HG02938 (cell line): ENCODE results near the gene GOLPH3.
"Not testable (repeated sequence)": the region's sequence is repeated elsewhere in the genome, so short reads cannot be mapped to it uniquely, and the experiment has no call there.

Experiments
- ATAC-seq: cut with Tn5 transposase; IDR thresholded peaks from one replicate; pipeline ENCODE4 v1.9.1; 2021; ENCODE audit warnings: mild to moderate bottlenecking, moderate library complexity; ENCODE audit not compliant: unreplicated experiment

GOLPH3 gene

DNA sequence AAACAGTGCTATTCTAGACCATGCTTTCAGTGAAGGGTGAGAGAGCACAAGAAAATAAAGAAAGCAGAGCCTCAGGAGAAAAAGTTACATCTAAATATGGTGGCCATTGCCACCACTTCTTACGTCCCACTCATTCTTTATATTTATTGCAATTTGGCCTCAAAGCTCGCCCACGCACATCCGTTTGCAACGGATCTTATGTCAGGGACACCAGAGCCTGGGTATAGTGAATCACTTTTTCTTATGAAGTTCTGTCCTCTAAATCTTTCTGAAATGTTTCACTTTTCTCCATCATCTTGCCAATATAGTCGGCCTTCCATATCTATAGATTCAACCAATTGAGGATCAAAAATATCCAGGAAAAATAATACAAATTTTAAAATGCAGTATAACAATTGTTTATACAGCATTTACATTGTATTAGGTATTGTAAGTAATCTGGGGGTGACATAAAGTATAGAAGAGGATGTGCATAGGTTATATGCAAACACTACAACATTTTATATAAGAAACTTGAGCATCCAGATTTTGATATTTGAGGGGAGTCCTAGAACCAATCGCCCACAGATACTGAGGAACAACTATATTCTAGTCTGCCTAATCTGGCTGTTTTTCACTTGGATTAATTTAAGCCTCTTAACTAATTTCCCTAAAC is 35.2 kb downstream of the GOLPH3 start:
- ATAC-seq: no peak

DNA sequence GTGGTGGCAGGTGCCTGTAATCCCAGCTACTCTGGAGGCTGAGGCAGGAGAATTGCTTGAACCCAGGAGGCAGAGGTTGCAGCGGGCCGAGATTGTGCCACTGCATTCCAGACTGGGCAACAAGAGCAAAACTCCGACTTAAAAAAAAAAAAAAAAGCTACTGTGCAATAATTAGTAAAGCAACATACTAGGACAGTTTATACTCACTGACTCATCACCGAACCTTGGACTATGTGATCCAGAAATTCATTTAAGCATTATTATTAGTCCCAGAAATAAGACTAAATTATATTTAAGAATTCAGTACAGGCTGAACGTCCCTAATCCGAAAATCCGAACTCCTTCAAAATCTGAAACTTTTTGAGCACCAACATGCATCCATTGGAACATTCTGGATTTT is 37.8 kb downstream of the GOLPH3 start:
- ATAC-seq: no peak

DNA sequence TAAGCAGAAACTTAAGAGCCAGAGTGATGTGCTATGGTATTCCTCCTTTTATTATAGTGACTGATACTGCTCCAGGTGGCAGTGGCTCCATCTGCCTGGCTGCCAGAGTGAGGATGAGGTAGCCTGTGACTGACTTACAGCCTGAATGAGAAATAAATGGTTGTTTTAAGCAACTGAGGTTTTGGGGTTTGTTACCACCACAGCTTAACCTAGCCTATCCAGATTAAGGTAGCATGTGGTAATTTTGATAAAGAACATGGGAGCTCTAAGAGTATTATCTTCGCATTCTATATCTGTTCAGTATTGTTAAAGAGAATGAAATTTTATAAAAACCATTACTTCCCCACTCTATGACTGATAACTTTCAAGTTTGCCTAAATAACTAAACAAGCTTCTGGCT is 39.0 kb downstream of the GOLPH3 start:
- no peak for ATAC-seq

DNA sequence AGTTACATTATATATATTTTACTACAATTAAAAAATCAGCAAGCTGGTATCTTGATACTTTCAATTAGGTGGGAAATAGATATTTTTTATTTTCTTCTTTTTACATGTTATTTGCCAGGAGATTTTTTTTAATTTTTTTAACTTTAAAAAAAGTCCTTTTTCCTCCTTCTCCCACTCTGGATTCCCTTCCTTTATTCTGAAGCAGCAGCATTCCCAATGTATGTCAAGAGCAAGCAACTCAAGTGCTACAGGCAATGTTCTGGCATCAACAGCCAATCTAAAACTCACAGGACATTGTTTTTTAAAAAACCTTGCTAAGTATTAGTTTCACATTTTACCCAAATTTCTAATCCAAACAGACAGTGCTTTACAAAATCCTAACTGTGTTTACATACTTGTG is 41.4 kb downstream of the GOLPH3 start:
- no peak for ATAC-seq

DNA sequence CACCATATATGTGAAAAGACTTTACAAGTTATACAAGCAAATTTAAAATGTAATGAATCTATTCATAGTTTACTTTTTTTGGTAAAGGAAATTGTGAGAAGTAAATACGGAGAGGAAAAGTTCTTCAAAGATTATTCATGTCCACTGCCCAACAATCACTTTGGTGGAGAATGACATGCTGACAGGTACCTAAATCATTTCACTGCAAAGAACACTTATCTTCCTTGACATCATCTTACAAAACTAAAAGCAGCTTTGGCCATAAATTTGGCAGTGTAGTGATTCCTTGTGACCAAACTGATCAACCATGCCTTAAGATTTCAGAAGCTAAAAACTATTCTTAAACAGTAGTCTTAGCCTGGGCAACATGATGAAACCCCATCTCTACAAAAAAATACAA is 42.5 kb downstream of the GOLPH3 start:
- no peak for ATAC-seq

DNA sequence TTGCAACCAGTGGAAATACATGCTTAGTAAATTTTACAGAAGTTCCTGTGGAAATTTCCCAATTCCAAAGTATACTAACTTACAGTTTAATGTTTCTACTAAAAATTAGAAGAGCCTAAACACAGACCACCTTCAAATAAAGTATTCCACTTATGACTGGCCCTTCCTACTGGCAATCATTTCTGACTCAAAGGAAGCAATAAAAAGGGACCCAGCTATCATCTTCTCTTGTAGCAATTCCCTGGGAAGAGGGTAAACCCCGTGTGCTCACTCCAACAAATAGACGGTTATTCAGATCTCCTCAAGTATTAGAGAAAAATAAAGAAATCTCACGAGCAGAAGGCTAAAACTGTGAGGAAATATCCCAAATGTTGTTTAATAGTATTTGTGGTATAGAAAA is 43.3 kb downstream of the GOLPH3 start:
- ATAC-seq: no peak

DNA sequence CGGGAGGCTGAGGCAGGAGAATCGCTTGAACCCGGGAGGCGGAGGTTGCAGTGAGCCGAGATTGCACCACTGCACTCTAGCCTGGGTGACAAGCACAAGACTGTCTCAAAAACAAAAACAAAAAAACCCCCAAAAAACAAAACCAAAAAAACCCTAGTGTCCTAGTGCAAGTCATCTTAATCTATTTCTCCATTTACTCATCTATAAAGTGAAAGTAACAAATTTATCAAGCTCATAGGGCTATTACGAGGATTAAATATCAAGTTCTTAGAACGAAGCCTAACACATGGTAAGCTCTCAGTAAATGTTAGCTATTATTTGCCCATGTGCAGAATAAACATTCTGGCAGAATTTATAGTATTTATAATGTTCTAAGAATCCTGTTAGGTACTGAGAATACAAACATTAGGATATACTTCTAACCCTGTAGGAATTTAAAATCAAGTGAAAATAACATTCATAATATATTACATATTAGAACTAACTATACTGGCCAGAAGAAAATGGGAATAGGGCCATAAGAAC is 45.0 kb downstream of the GOLPH3 start:
- no peak for ATAC-seq

DNA sequence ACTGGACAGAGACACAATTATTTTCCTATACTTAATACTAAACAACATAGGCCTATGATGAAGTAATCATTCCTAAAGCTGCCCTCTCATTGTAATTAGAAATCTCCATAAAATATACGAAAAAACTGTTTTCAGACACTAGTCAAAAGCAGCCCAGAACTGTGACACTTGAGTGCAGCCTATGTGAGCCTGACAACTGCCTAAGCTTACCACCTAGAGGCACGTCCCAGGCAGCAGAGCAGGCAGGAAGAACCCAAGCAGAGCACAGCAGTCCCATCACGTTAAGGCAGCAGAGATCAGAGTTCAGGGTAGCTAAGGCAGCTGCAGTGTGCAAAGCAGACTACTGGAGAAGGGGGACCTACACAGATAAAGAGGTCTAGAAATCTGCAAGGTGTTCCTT is 46.4 kb downstream of the GOLPH3 start:
- ATAC-seq: no peak

DNA sequence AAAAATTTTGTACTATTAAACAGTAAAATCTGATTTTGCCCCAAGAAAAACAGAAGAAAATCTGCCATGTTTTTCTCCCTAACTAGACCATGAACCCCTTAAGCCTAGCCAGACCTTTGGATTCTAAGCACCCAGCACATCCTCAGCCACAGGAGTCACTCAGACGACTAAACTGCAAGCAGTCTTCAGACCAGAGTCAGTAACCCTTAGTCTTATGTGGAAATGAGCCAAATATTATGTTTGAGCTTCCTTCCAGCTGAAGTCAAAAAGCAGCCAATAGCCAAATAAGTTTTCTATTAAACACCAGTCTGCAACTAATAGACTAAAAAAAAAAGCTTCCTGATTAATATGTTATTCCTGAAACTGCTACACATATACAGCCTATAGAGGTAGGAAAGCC is 47.4 kb downstream of the GOLPH3 start:
- ATAC-seq: no peak

DNA sequence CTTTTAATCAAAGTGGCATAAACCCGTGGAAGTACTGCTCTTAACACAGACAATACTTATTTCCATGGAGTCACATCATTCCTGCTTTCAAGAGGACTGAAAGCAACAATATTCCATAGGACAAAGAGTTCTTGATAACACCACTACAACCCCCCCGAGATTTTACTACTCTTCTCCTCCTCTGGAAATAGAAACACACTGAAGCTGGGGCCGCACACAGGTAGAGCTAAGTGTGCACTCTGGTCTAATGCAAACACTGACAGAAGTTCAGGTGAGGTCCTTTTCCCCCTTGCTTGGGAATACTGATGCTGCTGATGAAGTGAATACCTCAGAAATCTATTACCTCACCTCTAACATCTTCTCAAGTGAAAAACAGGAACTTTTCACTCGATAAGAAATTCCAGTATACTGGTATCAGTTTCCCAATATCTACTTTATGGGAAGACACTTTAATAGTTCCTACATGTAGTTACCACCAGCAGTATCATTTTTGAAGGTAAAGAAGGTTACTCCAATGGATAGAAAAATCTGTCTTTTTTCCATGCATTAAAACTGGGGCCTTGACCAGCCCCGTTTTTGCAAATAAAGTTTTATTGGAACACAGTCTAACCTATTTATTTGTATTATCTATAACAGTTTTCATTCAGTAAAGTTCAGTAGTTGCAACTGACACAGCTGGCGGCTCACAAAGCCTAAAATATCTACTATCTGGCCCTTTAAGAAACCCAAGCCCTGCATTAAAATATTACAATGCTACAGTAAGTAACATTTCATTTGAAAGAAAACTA is 50.0 kb downstream of the GOLPH3 start:
- ATAC-seq: no peak

DNA sequence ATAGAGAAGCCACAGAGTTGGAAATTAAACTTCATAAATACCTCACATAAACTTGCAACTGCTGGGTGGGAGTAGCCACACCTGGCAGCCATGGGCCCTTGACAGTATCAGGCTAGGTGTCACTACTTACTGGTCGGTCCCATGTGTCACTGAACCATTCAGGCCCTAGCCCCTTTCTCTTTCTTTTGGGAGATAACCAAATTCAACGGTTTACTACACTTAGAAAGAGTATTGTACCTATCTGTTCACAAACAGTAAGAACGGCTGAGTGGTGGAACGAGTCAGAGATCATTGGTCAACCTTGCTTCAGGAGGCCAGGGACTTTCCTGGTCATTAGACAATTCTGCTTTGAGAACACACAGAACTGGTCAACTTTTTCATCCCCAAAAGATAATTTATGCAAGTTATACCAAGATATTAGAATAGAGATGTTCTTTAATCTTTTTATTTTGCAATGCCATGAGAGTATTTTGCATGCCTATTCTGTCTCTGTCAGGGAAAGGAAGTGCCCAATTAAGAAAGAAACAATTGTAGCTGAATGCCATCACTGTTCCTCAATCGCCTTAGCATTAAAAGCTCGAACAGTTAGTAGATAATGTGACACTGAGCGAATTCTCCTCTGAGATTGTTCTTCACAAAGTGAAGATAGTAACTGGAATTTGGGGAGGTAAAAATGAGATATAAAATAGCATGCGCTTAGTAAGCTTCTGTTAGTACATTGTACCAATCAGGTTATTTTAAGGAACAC is 50.9 kb downstream of the GOLPH3 start:
- ATAC-seq: no peak

DNA sequence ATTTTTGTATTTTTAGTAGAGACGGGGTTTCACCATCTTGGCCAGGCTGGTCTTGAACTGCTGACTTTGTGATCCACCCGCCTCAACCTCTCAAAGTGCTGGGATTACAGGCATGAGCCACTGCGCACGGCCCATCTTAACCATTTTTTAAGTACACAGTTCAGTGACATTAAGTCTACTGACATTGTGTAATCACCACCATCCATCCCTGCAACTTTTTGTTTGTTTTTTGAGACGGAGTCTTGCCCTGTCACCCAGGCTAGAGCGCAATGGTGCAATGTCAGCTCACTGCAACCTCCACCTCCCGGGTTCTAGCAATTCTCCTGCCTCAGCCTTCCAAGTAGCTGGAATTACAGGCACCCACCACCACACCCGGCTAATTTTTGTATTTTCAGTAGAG is 55.2 kb downstream of the GOLPH3 start:
- not testable (repeated sequence) for ATAC-seq

DNA sequence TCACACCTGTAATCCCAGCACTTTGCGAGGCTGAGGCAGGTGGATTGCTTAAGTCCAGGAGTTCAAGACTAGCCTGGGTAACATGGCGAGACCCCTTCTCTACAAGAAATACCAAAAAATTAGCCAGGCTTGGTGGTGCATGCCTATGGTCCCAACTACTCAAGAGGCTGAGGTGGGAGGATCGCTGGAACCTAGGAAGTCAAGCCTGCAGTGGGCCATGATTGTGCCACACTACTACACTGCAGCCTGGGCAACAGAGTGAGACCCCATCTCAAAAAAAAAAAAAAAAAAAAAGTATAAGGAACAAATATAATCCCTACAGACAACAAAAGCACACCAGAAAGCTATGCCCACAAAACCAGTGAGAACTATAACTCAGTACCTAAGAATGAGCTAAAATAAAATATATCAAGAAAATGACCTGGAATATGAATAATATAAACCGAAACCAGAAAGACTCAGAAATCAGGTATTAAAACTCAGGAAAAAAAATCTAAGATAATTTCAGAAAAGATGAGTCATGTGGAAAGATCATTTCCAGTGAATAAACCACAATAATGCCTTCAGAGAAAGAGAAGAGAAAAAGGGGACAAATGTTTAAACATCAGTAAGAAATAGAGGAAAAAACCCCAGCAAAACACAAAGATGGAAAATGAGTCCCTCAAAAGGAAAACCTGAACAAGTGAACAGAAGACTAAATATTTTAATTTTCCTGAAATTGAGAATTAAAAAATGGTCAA is 57.4 kb downstream of the GOLPH3 start:
- ATAC-seq: no peak

DNA sequence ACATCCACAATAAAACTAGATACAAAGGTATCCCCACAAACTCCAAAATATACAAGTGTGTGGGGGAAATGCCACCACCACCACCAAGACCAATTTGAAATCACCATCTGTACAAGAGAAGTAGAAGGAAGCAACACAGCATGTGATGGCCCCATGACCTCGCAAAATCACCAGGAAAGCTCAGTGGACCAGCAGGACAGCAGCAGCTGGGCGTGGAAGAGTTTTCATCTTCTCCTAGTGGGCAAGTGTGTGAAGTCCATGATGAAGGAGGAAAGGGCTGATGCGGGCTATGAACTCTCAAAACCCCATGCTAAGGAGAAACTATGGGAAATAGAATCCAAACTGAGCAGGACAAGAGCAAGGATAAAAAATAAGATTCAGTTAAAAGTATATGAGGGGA is 58.1 kb downstream of the GOLPH3 start:
- no peak for ATAC-seq

DNA sequence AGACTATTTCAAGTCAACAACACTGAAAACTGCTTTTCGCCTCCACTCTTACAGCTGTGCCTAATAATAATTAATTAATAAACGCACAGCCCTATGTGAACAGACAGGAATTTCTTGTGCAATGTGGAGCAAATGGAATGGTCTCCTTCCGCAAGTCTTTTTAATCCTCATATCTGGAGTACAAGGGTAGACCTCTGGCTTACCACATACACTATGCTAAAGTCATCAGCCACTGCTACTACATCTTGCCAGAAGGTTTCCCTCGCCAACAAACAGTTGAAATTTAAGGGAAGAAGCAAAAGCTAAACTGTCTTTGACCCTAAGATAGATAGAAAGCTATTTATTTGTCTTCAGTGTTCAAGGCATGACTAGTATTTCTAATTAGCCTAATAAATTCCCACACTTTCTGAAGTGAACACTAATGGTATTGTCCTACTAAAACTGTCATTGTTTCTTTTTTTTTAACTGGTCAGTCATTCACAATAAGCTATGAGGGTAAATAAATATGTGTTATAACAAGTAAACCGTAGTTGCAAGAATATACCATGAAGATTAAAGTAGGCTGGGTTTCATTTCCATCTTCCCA is 63.9 kb downstream of the GOLPH3 start:
- ATAC-seq: no peak

DNA sequence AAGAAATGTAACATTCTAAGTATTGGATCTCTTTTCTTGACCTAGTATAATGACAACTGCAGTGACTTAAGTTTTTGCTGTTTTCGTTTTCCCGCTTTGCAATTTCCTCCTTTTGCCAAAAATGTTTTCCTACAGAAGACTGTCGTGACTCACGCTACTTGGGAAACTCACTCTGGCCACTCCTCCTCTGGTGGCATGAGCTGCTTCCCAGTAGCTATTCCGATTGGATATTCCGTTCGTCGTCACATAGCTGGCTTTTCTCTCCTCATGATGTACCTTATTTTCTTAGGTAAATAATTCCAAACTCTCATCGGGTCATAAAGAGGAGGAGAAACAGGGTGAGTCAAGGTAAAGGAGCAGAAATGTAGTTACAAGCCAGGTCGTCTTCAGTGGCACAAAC is 64.9 kb downstream of the GOLPH3 start:
- no peak for ATAC-seq

DNA sequence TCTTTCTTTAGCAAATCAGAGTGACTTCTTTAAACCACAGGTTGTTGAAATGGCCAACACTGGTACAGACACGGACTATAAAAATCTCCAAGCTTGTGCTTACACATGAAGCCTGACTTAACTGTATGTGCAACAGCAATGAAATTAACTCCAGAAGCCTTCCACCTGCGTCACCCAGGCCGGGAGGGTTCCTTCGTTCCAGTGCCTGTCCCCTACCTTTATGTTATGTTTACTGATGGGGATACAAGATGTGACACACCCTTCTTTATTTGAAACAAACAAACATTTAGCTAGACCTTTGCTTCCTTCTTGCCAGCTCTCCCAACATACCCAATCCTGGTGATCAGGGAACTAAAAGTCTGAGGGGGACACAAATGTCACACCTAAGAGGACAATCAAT is 66.0 kb downstream of the GOLPH3 start:
- ATAC-seq: no peak

DNA sequence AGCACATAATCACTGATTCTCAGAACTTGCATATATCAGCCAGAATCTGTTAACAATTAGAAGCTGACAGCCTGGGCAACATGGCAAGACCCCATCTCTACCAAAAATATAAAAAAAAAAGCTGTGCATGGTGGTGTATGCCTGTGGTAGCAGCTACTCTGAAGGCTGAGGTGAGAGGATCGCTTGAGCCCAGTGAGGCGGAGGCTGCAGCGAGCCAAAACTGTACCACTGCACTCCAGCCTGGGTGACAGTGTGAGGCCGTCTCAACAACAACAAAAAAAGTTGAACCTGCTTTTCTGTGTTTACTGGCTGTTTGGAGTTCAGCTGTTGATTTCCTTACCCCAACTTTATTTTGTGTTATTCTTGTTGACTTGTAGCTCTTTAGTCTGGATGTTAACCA is 66.8 kb downstream of the GOLPH3 start:
- ATAC-seq: no peak

DNA sequence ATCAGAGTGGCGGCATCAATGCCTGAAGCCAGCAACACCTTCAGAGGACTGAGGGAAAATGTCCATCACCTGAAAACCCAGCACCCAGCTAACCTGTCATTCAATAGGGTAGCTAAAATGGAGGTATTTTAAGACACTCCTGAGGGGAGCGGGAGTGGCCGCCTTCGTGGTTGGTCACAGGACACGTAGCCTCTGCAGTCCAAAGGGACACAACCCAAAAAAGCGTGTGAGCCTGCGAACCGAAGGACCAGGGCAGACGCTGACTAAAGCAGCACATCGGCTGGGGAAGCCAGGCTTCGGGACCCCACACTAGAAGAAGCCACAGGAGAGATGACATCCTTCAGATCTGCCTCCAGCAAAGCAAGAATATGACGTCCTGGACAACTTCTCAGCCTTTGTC is 70.6 kb downstream of the GOLPH3 start:
- ATAC-seq: no peak

DNA sequence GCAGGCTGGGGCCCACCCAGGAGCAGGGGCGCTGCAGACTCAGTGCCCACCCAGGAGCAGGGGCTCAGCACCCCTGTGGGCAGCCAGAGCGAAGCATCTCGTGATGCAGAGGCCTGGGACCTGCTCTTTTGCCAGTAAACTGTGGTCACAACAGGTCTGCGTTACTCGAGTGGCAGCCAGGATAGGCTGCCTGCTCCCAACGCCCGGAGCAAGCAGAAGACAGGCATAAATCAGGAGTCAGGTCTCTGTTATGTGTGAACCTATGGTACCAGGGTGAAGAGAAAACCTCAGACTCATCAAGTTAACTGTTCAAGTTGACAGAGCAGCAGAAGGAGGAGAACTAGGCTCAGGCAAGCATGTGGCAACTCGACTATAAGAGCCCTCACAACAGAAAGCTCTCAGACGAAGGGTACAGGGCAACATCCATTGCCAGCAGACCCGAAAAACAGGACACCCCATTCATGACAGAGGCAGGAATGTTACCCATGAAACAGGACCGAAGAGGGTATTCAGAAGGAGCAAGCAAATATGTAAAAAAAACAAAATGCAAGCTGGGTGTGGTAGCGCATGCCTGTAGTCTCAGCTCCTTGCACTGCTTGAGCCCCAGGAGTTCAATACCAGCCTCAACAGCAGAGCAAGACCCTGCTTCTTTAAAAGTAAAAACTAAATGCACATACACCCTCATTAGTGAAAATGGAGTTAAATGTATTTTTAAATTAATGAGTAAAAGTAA is 71.7 kb downstream of the GOLPH3 start:
- ATAC-seq: no peak
